ENCODE data around the gene PHF14.

- TF ChIP-seq CTCF (IDR thresholded peaks at IDR 0.05) (no peak), POLR2A (IDR thresholded peaks at IDR 0.05) (no peak), POLR2AphosphoS5 (IDR thresholded peaks at IDR 0.05) (no peak)
Measured at GRCh38 chr7:11161499-11161898, 187.8 kb downstream of the PHF14 start.
